Measurements from ENCODE around the gene OR8B8. TPM values are rescaled to one million over a fixed set of nuclear protein-coding genes. Genes with fewer than 3 reads are reported as not detected.

The OR8B8 gene
- total RNA-seq, 1 donor from 2014 or later, result not detected

DNA sequence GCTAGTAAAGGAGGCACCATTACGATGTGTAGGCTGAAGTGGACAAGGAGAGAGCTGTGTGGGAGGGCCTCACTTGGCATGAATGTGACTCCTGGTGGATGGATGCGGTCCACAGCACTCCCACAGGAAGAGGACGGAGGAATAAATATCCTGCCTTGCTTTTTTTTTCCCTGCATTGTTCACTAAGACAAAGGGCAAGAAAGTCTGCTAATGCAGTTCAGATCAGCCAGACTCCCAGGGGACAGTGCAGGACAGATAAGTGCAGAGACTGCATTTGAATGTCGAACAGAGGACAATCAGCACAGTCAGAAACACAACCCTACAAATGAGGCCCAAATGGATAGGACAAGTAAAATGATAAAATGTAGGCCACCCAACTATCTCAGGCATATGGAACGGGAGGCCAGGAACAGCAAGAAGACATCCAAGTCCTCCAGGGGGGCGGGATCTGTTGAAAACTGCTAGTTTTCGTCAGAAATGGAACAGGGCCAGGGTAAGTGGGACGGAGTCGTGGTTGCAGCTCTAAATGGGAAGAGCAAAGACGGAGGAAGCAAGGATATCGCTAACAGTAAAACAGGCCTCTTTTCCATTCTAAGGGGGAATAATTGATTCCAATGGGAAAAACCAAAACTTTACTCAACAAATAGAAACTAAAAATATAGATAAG, 25.2 kb upstream of the OR8B8 start:
- H3K4me3 Mint-ChIP-seq, result no peak overlapping the region
- DNase-seq (ENCODE audit: low read depth, low spot score), result no peak
- H3K36me3 Mint-ChIP-seq (ENCODE audit: low read depth), result no peaks in the 10 kb centered on the region
- H3K27me3 Mint-ChIP-seq (ENCODE audit: low read depth), result peaks cover 13% of the 10 kb centered on the region
- TF ChIP-seq, protein P1, sequence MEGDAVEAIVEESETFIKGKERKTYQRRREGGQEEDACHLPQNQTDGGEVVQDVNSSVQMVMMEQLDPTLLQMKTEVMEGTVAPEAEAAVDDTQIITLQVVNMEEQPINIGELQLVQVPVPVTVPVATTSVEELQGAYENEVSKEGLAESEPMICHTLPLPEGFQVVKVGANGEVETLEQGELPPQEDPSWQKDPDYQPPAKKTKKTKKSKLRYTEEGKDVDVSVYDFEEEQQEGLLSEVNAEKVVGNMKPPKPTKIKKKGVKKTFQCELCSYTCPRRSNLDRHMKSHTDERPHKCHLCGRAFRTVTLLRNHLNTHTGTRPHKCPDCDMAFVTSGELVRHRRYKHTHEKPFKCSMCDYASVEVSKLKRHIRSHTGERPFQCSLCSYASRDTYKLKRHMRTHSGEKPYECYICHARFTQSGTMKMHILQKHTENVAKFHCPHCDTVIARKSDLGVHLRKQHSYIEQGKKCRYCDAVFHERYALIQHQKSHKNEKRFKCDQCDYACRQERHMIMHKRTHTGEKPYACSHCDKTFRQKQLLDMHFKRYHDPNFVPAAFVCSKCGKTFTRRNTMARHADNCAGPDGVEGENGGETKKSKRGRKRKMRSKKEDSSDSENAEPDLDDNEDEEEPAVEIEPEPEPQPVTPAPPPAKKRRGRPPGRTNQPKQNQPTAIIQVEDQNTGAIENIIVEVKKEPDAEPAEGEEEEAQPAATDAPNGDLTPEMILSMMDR (conservative IDR thresholded peaks at IDR 0.05), result no peak
- no peaks in the 10 kb centered on the region for H3K4me1 Mint-ChIP-seq
- H3K27ac Mint-ChIP-seq (ENCODE audit: unreplicated experiment), result no peak overlapping the region
- H3K9me3 Mint-ChIP-seq, result no peaks in the 10 kb centered on the region

DNA sequence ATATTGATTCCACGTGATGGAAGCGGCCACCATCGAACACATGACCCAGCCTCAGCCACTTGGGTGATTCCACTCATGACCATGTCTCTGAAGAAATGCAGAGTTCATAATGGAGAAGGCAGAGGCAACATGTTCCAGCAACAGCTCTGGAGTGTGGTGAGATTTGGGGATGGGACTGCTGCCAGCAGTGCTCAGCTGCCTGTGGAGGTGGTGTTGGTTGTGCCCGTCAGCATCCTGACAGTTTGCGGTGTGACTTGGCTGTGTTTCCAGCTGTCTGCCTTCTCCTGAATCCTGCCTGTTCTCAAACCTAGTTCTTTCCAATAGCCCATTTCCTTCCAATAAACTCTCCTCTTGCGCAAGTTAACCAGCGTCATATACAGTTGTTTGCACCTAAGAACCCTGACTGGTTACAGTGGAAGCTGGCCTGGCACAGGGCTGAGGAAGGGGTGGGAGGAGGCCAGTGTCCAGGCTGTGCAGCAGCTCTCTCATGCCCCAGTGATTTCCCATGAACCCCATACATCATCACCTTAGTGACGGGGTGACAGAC, 22.0 kb upstream of the OR8B8 start:
- Mint-ChIP-seq H3K36me3 (ENCODE audit: low read depth) (no peaks in the 10 kb centered on the region), H3K27me3 (ENCODE audit: low read depth) (peaks cover 7% of the 10 kb centered on the region), H3K4me3 (no peak overlapping the region), H3K27ac (ENCODE audit: unreplicated experiment) (no peak overlapping the region), H3K4me1 (no peaks in the 10 kb centered on the region), H3K9me3 (no peaks in the 10 kb centered on the region)
- TF ChIP-seq, protein P1 (conservative IDR thresholded peaks at IDR 0.05), result no peak
- DNase-seq (ENCODE audit: low read depth, low spot score), result no peak

DNA sequence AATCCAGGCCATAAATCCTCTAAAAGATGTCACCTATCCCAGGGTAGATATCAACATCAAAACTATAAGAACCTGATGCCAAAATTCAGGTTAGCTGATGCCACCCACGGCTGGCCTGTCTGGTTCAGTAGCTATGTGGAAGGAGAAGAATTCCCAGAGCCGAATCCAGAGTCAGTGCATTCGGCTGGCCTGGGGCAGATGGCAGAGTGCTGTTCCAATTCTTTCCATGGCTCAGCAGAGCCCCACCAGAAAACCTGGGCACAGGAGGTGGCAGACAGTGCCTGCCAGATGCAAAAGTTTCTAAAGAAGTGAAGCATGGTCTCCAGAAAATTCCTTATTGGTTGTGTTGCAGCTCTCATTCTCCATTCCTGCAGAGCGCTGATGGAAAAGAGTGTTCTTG, 19.9 kb upstream of the OR8B8 start:
- H3K4me1 Mint-ChIP-seq, result no peaks in the 10 kb centered on the region
- H3K27ac Mint-ChIP-seq (ENCODE audit: unreplicated experiment), result no peak overlapping the region
- peaks cover 10% of the 10 kb centered on the region for H3K27me3 Mint-ChIP-seq (ENCODE audit: low read depth)

DNA sequence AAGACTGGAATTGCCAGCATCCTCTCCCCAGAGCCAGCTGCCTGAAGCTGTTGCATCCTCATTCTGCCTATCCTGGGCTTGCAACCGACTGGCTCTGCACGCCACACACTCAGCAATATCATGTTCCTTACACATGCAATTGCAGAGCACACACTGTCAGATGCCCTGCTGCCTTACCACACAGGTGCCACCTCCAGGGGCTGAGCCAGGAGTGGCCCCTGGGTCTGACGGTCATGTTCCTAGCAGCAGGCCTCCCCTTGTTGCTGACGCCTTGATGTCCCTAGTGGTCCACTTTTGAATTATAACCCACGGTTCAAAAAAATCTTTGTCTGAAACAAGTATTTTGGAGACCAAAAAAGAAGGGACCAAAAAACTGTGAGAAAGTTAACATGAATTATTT, 18.5 kb upstream of the OR8B8 start:
- DNase-seq (ENCODE audit: low read depth, low spot score), result no peak
- no peak overlapping the region for H3K4me3 Mint-ChIP-seq
- H3K9me3 Mint-ChIP-seq, result peaks cover 5% of the 10 kb centered on the region
- TF ChIP-seq, protein P1 (conservative IDR thresholded peaks at IDR 0.05), result no peak
- no peaks in the 10 kb centered on the region for H3K4me1 Mint-ChIP-seq
- H3K27me3 Mint-ChIP-seq (ENCODE audit: low read depth), result peaks cover 7% of the 10 kb centered on the region
- no peaks in the 10 kb centered on the region for H3K36me3 Mint-ChIP-seq (ENCODE audit: low read depth)
- H3K27ac Mint-ChIP-seq (ENCODE audit: unreplicated experiment), result no peak overlapping the region

More for the DNA sequence above, 19.9 kb upstream of the OR8B8 start:
- Mint-ChIP-seq H3K9me3 (peaks cover 5% of the 10 kb centered on the region), H3K36me3 (ENCODE audit: low read depth) (no peaks in the 10 kb centered on the region), H3K4me3 (no peak overlapping the region)
- no peak for DNase-seq (ENCODE audit: low read depth, low spot score)
- TF ChIP-seq, protein P1 (conservative IDR thresholded peaks at IDR 0.05), result no peak

DNA sequence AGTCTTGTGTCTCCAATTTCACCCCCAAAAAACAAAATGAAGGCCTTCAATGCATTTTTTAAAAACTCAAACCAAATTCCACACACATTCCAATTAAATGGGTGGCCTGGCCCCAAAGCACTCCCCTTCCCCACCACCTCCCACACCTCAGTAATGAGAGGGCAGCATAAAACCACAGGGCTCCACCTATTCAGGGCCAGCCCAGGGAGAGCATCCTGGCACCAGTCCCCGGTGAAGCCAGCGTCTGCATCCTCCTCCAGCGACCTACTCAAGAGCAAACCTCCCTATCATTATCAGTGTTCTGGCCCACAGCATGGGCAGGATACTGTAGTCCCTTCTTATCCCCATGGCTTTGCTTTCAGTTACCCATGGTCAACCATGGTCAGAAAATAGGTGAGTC, 17.8 kb upstream of the OR8B8 start:
- Mint-ChIP-seq H3K9me3 (peaks cover 5% of the 10 kb centered on the region), H3K4me1 (no peaks in the 10 kb centered on the region), H3K27ac (ENCODE audit: unreplicated experiment) (no peak overlapping the region), H3K36me3 (ENCODE audit: low read depth) (no peaks in the 10 kb centered on the region), H3K4me3 (no peak overlapping the region), H3K27me3 (ENCODE audit: low read depth) (peaks cover 6% of the 10 kb centered on the region)
- no peak for DNase-seq (ENCODE audit: low read depth, low spot score)
- TF ChIP-seq, protein P1 (conservative IDR thresholded peaks at IDR 0.05), result no peak

Measured in neural crest cell (in vitro differentiated cells).